ENCODE data around the gene PCCA.
"Not testable (repeated sequence)": the region's sequence is repeated elsewhere in the genome, so short reads cannot be mapped to it uniquely, and the experiment has no call there.

The PCCA gene

DNA sequence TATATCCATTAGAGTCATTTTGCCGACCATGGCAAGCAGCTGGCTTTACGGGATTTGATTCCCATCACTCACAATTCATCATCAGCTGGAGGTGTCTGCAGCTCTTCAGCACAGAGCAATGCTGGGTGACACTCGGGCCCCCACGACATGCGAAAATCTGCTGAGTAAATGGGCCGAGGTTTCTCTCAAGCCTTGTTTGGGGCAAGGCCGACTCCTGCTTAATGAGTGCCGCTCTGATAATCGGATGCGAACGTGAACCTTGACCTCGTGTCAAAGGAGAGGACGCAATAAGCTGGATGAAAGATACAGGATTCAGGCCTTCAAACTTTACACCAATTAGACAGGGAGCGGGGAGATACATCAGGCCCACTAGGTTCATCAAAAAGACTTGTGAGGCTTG is 434.5 kb downstream of the PCCA start:
- Histone ChIP-seq H3K4me1 (ENCODE audit: low read length) (peaks cover 22% of the 10 kb centered on the region), H3K36me3 (replicated peaks; ENCODE audit: low read depth, low read length) (no peaks in the 10 kb centered on the region), H2AFZ (ENCODE audit: low read depth, low read length) (no peak overlapping the region), H3K27ac (ENCODE audit: low read length) (no peak overlapping the region), H3K9ac (ENCODE audit: low read length) (no peak overlapping the region), H3K27me3 (ENCODE audit: low read depth, low read length) (peaks cover 4% of the 10 kb centered on the region; the same call in 1 of the 2 replicates), H3K4me2 (ENCODE audit: low read length) (no peak overlapping the region), H4K20me1 (ENCODE audit: insufficient read depth, low read length) (no peaks in the 10 kb centered on the region), H3K79me2 (ENCODE audit: low read length) (no peaks in the 10 kb centered on the region), H3K4me3 (ENCODE audit: low read length) (no peak overlapping the region), H3K9me3 (ENCODE audit: insufficient read depth, low read length) (no peaks in the 10 kb centered on the region)
- TF ChIP-seq, protein P1, sequence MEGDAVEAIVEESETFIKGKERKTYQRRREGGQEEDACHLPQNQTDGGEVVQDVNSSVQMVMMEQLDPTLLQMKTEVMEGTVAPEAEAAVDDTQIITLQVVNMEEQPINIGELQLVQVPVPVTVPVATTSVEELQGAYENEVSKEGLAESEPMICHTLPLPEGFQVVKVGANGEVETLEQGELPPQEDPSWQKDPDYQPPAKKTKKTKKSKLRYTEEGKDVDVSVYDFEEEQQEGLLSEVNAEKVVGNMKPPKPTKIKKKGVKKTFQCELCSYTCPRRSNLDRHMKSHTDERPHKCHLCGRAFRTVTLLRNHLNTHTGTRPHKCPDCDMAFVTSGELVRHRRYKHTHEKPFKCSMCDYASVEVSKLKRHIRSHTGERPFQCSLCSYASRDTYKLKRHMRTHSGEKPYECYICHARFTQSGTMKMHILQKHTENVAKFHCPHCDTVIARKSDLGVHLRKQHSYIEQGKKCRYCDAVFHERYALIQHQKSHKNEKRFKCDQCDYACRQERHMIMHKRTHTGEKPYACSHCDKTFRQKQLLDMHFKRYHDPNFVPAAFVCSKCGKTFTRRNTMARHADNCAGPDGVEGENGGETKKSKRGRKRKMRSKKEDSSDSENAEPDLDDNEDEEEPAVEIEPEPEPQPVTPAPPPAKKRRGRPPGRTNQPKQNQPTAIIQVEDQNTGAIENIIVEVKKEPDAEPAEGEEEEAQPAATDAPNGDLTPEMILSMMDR (IDR thresholded peaks at IDR 0.05; ENCODE audit: low read depth, low read length) = no peak
- TF ChIP-seq EZH2phosphoT487 (IDR thresholded peaks at IDR 0.05; ENCODE audit: low read depth) = no peak

DNA sequence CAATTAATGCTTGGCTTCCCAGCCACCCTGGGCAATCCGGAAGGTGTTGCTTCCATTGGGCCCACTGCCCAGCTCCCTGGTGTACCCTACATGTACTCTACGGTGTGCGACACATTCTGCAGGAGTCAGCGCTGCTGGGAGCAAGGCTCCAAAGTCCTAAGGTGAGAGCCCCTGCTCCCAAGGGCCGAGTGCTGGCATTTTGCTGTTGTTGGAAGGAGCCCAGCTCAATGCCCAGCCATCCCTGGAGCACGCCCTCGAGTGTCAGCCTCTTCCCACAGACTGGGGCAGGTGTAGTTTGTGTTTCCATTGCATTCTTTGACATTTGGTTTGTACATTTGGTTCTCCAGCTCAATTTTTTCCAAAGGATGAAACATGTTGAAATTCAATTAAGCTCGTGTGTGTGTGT is 435.1 kb downstream of the PCCA start:
- Histone ChIP-seq H2AFZ (ENCODE audit: low read depth, low read length) (no peak overlapping the region), H4K20me1 (ENCODE audit: insufficient read depth, low read length) (no peaks in the 10 kb centered on the region), H3K4me1 (ENCODE audit: low read length) (peaks cover 22% of the 10 kb centered on the region), H3K79me2 (ENCODE audit: low read length) (no peaks in the 10 kb centered on the region), H3K4me2 (ENCODE audit: low read length) (no peak overlapping the region), H3K4me3 (ENCODE audit: low read length) (no peak overlapping the region), H3K9me3 (ENCODE audit: insufficient read depth, low read length) (no peaks in the 10 kb centered on the region), H3K9ac (ENCODE audit: low read length) (no peak overlapping the region), H3K27ac (ENCODE audit: low read length) (no peak overlapping the region), H3K27me3 (ENCODE audit: low read depth, low read length) (peaks cover 4% of the 10 kb centered on the region; the same call in 1 of the 2 replicates), H3K36me3 (replicated peaks; ENCODE audit: low read depth, low read length) (no peaks in the 10 kb centered on the region)
- TF ChIP-seq, protein P1 (IDR thresholded peaks at IDR 0.05; ENCODE audit: low read depth, low read length) = no peak
- no peak for TF ChIP-seq EZH2phosphoT487 (IDR thresholded peaks at IDR 0.05; ENCODE audit: low read depth)

DNA sequence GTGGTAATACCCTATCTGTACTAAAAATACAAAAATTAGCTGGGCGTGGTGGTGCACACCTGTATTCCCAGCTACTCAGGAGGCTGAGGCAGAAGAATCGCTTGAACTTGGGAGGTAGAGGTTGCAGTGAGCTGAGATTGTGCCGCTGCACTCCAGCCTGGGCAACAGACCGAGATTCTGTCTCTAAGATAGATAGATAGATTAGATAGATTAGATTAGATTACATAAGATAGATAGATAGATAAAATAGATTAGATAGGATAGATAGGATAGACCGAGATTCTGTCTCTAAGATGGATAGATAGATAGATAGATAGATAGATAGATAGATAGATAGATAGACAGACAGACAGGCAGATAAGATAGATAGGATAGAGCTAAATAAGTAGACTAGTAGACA is 435.8 kb downstream of the PCCA start:
- H3K4me2 ChIP-seq (ENCODE audit: low read length); H2AFZ ChIP-seq (ENCODE audit: low read depth, low read length); H3K9me3 ChIP-seq (ENCODE audit: insufficient read depth, low read length); H3K27me3 ChIP-seq (ENCODE audit: low read depth, low read length); H3K79me2 ChIP-seq (ENCODE audit: low read length); H3K9ac ChIP-seq (ENCODE audit: low read length); H3K4me3 ChIP-seq (ENCODE audit: low read length); H3K27ac ChIP-seq (ENCODE audit: low read length); H4K20me1 ChIP-seq (ENCODE audit: insufficient read depth, low read length); H3K36me3 ChIP-seq (replicated peaks; ENCODE audit: low read depth, low read length): not testable (repeated sequence)
- peaks cover 22% of the 10 kb centered on the region for H3K4me1 ChIP-seq (ENCODE audit: low read length)

DNA sequence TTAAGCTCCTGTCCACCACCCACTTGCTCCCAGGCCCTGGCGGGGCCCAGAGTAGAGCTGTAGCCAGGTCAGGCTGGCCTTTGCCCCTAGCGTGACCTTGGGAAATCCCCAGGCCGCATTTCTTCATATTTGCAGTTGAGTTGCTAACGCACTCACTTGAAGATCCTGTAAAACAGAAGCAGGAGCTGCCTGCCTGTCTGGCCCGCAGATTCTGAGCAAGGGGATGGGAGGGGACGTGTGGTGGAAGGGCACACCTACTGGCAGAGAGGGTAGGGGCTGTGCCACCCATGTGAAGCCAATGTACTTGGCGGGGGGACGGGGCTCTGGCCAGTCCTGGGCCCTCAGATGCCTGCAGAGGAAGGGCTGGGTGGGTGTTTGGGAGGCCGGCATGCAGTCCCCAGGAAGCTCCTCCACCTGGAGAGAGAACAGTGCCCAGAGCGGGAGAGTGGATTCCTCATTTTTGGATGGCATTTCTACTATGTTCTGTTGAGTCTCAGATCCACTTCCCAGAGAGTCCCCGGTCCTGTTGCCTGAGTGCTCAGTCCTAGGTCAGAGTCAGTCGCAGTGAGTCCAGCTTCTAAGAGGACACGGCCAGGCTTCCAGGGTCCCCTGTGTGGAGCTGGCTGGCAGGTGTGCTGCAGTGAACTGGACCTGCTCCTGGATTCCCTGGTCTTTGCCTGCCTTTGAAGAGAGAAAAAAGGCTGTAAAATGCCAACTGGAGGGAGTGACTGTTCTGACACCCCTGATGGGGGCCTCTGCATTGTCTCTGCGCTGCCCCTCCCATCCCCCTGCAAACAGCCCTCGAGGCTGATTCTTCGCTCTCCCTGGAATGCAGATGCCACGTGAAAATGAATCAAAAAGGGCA is 436.8 kb downstream of the PCCA start:
- H3K9ac ChIP-seq (ENCODE audit: low read length) = no peak overlapping the region

More for the DNA sequence above, 436.8 kb downstream of the PCCA start:
- no peaks in the 10 kb centered on the region for H3K79me2 ChIP-seq (ENCODE audit: low read length)
- H3K27ac ChIP-seq (ENCODE audit: low read length) = no peak overlapping the region
- no peak overlapping the region for H3K4me2 ChIP-seq (ENCODE audit: low read length)
- no peaks in the 10 kb centered on the region for H4K20me1 ChIP-seq (ENCODE audit: insufficient read depth, low read length)
- no peaks in the 10 kb centered on the region for H3K36me3 ChIP-seq (replicated peaks; ENCODE audit: low read depth, low read length)
- peaks cover 4% of the 10 kb centered on the region; the same call in 1 of the 2 replicates for H3K27me3 ChIP-seq (ENCODE audit: low read depth, low read length)
- no peak overlapping the region for H2AFZ ChIP-seq (ENCODE audit: low read depth, low read length)
- no peak overlapping the region for H3K4me3 ChIP-seq (ENCODE audit: low read length)
- TF ChIP-seq, protein P1 (IDR thresholded peaks at IDR 0.05; ENCODE audit: low read depth, low read length) = no peak
- TF ChIP-seq EZH2phosphoT487 (IDR thresholded peaks at IDR 0.05; ENCODE audit: low read depth) = no peak
- H3K9me3 ChIP-seq (ENCODE audit: insufficient read depth, low read length) = no peaks in the 10 kb centered on the region
- H3K4me1 ChIP-seq (ENCODE audit: low read length) = peaks cover 22% of the 10 kb centered on the region
